Cardiac septum (tissue), 1 donor: Measurements from ENCODE around the gene CLN6. TPM values are rescaled to one million over a fixed set of nuclear protein-coding genes. Genes with fewer than 3 reads are reported as not detected.
"Not testable (repeated sequence)": the region's sequence is repeated elsewhere in the genome, so short reads cannot be mapped to it uniquely, and the experiment has no call there.

Experiments
- DNase-seq: peaks from one replicate; pipeline ENCODE4 v3.0.0-alpha.2; 2020; ENCODE audit warnings: low spot score
- intact Hi-C: fragments of 100-400 bp; cut with DNase I; formaldehyde crosslinking; loops from one replicate; pipeline ENCODE4 v1.14.0; 2022
- total RNA-seq: library from RNA; stranded (reverse); fragmentation: NEBNext Ultra II Directional; extraction: Animal tissue kit (Norgen Biotek cat#: 25700); gene quantifications from one replicate; pipeline ENCODE4 v1.2.1, GENCODE V29; 2021
- donor health status: DM: no; HTN: no; CAD: no.

CLN6 gene
- total RNA-seq, 1 donor from 2014 or later: 8.5 TPM

DNA sequence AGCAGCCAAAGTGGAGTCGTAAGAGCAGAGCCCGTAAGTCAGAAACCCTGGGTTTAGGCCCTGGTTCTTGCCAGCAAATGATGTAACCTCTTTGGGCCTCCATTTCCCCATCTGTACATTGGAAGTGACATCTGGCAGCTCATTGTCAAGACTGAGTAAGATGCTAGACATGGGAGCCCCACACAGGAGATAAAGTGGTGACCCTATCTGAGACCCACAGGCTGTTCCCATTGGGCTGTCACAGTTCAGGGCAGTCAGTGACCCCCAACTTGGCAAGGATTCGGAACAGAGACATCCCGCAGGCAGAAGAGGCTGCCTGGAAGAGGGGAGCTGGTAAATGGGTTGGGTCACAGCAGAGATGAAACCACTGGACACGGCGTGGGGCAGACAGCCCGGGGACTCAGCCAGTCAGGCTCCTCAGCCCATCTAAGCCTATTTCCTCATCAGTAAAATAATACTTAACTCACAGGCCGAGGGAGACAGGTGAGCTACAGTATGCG is 1.8 kb downstream of the CLN6 start:
- intact Hi-C loops: no loop called here
- DNase-seq: no peak

DNA sequence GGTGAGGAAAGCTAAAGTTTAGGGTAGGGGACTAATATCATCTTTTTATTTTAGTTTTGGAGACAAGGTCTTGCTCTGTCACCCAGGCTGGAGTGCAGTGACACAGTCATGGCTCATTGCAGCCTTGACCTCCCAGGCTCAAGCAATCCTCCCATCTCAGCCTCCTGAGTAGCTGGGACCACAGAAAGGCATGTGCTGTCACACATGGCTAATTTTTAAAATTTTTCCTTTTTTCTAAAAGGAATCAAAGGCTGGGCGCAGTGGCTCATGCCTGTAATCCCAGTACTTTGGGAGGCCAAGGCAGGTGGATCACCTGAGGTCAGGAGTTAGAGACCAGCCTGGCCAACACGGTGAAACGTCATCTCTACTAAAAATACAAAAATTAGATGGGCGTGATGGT is 4.1 kb downstream of the CLN6 start:
- intact Hi-C loops, DNase-seq: not testable (repeated sequence)

DNA sequence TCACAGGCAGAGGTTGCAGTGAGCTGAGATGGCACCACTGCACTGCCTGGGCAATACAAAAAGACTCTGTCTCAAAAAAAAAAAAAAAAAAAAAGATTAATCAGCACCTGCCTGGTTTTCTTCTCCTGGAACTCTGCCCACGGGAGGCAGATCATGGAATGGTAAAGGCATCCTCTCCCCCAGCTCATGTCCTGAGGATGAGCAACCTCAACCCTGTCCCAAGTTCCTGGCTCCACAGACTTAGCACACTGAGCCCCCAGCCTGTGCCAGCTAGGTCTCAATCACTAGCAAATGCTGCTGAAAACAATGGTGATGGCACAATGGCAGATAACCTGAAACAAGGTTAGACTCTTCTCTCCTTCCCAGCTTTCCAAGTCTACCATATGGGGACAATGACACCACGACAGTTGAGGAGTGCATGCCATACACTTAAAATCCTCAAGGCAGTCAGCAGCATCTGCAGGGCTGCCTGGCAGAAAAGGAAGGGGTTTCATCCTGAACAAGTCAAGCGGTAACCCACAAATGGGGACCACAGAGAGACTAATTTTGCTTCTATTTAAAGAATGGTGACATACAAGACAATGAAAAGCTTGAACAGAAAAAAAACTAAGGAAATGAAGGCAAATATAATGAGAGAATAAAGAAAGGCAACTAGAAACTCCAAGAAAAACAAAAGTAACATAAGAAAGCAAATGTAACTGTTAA is 4.8 kb downstream of the CLN6 start:
- DNase-seq: no peak
- intact Hi-C loops: no loop called here

DNA sequence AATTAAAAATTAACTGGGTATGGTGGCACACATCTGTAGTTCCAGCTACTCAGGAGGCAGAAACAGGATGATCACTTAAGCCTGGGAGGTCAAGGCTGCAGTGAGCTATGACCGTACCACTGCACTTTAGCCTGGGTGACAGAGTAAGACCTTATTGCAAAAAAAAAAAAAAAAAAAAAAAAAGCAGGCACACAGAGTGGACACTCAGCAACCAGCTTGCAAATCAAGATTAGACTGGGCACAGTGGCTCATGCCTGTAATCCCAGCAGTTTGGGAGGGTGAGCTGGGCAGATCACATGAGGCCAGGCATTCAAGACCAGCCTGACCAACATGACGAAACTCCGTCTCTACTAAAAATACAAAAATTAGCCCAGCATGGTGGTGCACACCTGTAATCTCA is 5.4 kb downstream of the CLN6 start:
- intact Hi-C loops: no loop called here

DNA sequence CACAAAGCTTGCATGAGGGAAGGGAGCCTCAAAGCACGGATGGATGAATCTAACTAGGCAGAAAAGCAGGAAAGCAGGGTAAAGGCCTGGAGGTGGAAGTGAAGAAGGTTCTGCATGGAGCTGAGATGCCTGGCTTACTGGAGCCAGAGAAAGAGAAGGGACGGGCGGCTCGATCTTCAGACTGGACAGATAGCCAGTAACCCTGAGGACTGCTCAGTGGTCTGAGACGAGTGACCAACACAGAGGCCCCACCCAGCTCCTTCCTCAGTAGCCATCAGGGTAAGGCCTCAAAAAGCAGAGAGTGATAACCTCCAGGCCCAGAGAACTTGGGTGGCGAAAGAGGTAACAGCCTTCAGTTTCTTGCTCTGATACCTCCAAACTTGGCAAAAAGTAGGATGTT is 6.4 kb downstream of the CLN6 start:
- intact Hi-C loops: no loop called here

More for the DNA sequence above, 5.4 kb downstream of the CLN6 start:
- DNase-seq: no peak

DNA sequence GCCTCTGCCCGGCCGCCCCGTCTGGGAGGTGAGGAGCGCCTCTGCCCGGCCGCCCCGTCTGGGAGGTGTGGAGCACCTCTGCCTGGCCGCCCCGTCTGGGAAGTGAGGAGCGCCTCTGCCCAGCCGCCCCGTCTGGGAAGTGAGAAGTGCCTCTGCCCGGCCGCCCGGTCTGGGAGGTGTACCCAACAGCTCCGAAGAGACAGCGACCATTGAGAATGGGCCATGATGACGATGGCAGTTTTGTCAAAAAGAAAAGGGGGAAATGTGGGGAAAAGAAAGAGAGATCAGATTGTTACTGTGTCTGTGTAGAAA is 7.1 kb downstream of the CLN6 start:
- DNase-seq, intact Hi-C loops: not testable (repeated sequence)

More for the DNA sequence above, 6.4 kb downstream of the CLN6 start:
- DNase-seq: no peak

DNA sequence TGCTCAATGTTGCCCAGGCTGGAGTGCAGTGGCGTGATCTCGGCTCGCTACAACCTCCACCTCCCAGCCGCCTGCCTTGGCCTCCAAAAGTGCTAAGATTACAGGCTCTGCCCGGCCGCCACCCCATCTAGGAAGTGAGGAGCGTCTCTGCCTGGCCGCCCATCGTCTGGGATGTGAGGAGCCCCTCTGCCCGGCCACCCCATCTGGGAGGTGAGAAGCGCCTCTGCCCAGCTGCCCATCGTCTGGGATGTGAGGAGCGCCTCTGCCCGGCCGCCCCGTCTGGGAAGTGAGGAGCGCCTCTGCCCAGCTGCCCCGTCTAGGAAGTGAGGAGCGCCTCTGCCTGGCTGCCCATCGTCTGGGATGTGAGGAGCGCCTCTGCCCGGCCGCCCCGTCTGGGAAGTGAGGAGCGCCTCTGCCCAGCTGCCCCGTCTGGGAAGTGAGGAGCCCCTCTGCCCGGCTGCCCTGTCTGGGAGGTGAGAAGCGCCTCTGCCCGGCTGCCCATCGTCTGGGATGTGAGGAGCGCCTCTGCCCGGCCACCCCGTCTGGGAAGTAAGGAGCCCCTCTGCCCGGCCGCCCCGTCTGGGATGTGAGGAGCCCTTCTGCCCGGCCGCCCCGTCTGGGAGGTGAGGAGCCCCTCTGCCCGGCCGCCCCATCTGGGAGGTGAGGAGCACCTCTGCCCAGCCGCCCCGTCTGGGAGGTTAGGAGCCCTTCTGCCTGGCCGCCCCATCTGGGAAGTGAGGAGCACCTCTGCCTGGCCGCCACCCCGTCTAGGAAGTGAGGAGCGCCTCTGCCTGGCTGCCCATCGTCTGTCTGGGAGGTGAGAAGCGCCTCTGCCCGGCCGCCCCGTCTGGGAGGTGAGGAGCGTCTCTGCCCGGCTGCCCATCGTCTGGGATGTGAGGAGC is 7.7 kb downstream of the CLN6 start:
- intact Hi-C loops: not testable (repeated sequence)
- DNase-seq: peak; percentile 50

DNA sequence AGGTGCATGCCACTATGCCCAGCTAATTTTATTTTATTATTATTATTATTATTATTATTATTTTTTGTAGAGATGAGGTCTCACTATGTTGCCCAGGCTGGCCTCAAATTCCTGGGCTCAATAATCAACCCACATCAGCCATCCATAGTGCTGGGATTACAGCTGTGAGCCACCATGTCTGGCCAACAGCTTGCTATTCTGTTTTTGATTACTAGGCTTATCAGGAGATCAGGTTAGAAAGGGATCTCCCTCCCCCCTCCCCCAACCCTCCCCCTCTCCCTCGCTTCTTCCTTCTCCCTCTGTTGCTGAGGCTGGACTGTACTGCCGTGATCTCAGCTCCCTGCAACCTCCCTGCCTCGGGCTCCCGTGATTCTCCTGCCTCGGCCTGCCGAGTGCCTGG is 8.6 kb downstream of the CLN6 start:
- intact Hi-C loops: no loop called here

DNA sequence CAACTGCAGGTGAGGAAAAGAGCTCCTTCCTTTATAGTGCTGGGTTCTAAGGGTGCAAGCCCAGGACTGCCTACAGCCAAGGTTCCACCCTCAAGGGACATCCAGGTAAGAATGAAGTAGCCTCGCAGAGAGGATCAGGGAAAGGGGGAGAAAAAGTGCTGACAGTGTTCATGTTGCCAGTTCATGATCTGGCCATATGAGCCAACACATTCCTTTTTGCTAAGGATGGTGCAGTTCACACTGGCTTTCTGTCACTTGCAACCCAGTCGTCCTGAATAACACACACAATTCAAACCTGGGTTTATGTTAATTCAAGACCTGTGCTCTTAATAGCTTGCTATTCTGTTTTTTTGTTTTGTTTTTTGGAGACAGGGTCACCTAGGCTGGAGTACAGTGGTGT is 9.0 kb downstream of the CLN6 start:
- intact Hi-C loops: no loop called here
- peak; percentile 7 for DNase-seq

More for the DNA sequence above, 8.6 kb downstream of the CLN6 start:
- DNase-seq: peak; percentile 10

DNA sequence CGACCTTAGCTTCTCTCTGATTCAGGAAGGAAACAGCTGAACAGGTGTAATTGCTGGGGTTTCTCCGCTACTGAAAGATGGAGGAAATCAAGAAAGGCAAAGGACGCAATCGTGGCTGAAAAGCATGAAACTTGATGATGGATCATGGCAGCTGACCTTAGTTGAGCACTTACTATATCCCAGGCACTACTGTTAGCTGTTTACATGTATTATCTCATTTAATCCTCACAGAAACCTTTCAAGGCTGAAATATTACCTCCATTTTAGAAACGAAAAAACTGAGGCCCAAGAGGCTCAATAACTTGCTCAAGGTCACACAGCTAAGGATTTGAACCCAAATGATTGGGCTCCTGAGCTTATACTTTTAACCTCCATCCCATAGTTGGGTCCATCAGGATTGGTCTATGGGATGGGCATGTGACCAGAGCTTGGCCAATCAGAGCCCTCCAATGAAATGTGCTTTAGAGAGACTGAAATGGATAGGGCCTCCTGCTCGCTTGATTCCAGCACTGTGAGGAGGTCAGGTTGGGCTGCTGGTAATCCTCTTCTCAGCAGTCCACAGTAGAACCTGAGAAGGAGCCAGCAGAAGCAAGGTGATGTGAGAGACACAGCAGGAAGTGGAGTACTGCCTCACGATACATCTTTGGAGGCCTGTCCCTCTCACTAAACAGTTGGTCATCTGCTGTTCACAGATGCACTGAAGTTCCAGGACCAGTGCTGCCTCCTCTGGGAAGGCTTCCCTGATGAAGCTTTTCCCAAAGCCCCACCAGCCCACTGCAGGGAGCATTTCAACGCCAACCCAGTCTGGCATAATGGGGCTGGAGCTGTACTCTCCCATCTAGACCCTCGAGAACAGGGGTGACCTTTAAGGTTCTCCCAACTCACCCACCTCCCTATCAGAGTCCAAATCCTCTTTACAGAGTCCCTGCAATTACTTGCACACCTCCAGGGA is 10.4 kb downstream of the CLN6 start:
- intact Hi-C loops: no loop called here

DNA sequence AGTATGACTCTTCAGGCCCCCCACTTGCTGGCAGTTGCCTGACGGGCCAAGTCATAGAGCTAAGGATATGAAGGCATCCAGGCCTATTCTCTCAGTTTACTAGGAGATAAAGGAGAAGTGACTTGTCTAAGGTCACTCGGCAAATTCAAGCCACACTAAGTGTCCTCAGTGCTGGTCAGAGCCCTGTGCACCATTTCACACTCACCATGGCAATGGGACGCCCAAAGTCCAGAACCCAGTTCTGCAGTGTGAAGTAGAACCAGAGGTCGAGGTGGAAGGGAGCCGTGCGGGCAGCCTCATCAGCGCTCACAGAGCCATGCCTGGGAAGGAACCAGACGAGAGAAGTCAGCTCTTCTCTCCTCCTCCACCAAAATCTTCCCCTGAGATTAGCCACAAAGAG is 11.2 kb downstream of the CLN6 start:
- DNase-seq: peak; percentile 31
- intact Hi-C loops: no loop called here

More for the DNA sequence above, 10.4 kb downstream of the CLN6 start:
- DNase-seq: peak; percentile 58

DNA sequence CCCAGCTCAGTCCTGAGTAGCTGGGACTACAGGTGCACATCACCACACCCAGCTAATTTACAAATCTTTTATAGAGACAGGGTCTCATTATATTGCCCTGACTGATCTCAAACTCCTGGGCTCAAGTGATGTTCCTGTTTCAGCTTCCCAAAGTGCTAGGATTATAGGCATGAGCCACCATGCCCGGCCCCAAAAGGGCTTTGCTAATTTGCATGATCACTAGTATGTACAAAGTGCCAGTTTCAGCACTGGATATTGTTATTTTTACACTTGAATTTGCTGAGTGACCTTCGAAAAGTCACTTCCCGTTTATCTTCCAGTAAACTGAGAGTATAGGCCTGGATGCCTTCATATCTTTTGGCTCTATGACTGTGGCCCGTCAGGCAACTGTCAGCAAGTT is 12.2 kb downstream of the CLN6 start:
- intact Hi-C loops: no loop called here
- peak; percentile 27 for DNase-seq

DNA sequence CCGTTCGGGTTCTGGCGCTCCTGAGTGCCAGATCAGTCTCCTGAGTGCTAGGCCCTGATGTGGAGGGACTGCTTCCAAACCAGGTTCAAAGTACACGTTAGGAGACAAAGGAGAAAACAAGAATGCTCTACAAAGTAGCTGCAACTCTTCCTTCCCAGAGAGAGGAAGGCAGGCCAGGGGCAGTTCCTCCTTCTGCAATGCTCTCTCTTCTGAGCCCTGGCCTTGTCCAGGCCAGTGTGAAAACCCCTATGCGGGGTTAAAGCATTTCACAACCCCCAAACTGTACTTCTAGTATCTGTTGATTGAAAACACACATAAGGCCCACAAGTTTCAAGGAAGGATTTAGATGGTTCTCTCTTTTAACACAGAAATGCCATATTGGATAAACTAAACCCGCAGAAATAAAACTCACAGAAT is 14.7 kb downstream of the CLN6 start:
- peak; percentile 12 for DNase-seq
- intact Hi-C loops: no loop called here

DNA sequence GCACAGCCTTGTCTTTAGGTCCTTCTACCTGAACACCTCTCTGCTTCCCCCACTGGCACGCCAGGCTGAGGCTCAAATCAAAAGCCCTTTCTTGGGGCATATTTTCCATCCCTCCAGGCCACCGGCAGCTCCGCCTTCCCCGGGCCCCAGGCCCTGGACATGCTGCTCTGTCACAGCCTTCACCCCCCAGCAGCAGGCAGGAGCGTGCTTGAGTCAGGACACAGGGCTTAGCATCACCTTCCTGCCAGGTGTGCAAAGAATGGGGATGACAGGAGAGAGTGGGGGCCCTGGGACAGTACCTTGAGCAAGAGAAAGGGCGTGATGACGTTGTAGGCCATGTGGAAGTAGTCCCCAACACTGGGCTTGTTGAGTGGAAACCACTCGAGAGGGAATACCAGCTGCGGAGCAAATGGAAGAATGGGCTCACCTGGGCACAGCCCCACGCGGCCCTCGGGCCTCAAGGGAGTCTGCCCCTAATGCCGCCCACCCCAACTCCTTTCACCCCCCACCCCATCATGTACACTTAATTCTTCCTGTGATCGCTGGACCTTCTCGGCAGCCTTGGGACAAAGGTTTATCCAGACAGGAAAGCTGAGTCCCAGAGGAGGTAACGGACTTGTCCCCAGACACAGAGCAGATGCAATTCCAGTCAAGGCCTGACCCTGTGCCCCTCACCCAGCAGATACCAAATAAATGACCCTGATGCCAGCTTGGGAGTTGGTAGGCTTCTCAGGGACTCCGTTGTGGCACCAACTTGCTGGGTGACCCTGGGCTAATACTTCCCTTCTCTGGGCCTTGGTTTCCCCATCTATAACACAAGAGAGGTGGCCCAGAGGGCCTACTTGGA is 15.3 kb downstream of the CLN6 start:
- intact Hi-C loops: no loop called here
- peak; percentile 27 for DNase-seq

DNA sequence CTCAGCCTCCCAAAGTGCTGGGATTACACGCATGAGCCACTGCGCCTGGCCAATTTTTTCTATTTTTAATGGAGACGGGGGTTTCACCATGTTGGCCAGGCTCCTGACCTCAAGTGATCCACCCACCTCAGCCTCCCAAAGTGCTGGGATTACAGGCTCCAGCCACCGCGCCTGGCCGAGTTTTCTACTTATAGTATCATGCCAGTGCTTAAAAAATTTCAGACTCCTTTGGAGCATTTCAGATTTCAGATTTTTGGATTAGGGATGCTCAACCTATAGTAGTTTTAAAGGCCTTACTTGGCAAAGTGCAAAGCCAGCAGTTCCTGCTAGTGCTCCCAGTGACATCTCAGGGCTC is 16.1 kb downstream of the CLN6 start:
- intact Hi-C loops, DNase-seq: not testable (repeated sequence)

DNA sequence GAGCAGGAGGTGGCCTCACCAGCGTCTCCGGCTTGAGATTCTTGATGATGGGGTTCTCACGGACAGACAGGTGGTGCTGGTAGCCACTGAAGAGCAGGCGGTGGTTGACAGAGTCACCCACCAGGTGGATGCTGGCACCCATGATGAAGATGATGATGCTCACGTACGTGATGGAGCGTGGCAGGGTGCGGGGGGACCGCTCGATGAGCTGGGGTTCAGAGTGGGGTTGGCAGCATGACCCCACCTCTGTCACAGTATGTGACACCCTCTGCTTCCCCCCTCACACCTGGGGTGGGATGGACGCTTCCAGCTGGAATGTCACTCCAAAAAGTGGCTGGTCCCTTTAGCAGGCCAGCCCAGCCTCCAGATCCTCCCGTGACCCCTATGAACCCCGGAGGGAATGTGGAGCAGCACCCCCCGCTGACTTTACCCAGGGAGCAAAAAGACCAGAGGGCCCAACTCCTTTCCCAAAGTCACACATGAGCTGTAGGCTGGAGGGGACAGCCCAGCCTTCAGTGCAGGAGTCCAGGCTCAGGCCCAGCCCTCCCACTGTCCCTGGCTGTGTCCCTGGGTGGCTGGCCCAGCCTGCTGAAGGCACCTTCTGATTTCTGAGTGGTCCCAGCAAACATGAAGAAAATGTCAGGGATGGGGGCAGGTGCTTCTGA is 17.7 kb downstream of the CLN6 start:
- intact Hi-C loops: loop anchor here (2.0 kb wide), 1 partner anchor 349 kb away; no protein-coding TSS in a partner anchor

DNA sequence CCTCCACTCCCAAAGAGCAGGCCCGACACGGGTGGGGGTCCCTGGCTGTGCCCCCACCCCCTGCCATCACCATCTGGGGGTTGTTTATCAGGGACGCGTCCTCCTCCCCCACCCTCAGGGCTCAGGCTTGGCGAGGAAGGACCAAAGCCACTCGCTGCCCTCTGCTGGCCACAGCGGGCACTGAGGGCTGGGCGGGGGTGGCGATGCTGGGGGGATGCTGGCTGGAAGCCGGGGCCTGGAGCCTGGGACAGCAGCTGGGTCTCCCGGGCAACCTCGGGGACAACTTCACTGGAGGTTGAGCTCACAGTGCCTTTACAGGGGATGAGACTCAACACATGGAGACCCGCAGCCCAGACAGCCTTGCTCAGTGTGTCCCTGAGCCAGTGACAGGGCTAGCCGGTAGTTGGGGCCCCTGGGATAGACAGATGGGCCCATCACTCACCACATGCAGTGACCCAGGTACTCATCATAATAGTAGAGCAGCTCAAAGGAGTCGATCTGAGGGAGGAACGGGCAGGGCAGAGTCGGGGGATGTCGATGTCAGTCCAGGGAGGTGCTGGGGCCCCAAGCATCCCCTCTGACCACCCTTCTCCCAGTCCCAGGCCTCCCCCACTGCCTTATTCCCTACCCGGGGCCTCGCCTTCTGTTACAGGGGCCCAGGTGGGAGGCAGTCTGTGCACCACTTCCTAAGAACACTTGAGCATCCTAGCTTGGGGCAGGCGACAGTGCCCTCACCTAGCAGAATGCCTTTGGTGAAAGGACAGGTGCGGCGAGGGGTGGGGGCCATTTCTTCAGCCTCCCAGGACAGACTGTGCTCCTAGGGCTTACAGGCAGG is 18.5 kb downstream of the CLN6 start:
- DNase-seq: peak; percentile 71
- intact Hi-C loops: loop anchor here (2.0 kb wide), 1 partner anchor 348 kb away; no protein-coding TSS in a partner anchor

More for the DNA sequence above, 17.7 kb downstream of the CLN6 start:
- peak; percentile 67 for DNase-seq
